ENCODE data around the gene ELMO3. TPM values are rescaled to one million over a fixed set of nuclear protein-coding genes. Genes with fewer than 3 reads are reported as not detected.

ELMO3 gene
- total and polyA plus RNA-seq, 4 donors, result 1.7 to 3.8 (median 3.1) TPM

DNA sequence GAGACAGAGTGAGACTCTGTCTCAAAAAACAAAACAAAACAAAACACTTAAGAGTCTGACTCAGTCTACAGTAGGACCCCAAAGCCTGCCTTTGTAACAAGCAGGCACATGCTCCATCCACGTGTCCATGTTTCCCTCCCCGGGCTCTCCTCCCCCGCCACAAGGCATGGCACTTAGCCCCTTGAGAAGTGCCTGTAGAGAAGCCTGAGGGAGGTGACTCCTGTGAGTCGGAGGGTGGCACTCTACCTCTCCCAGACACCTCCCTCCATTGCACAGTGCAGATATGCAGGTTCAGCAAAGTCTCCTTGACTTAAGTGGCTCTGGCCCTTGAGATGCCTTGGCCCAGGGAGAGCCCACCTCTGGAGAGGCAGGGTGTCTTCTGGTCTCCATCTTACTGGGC lies 41.6 kb downstream of the ELMO3 start:
- Histone ChIP-seq H3K4me1 (ENCODE audit: control insufficient read depth in 4 of 4, insufficient read depth in 4 of 4, low read length in 3 of 4) (peaks cover 0 to 19% (median 14%) of the 10 kb centered on the region in 4 donors), H3K27ac (ENCODE audit: low read depth in 1 of 2, low read length in 2 of 2) (peak overlapping the region in 1 of 2 donors; percentile 25), H3K4me3 (ENCODE audit: low read depth in 1 of 3, low read length in 3 of 3) (no peak overlapping the region), H3K27me3 (ENCODE audit: control insufficient read depth in 4 of 4, insufficient read depth in 4 of 4, low read length in 3 of 4) (no peaks in the 10 kb centered on the region), H3K9me3 (ENCODE audit: control insufficient read depth in 4 of 4, low read length in 3 of 4) (no peaks in the 10 kb centered on the region), H3K36me3 (ENCODE audit: control insufficient read depth in 4 of 4, insufficient read depth in 3 of 4, low read depth in 1 of 4, low read length in 3 of 4) (peaks cover 0 to 16% (median 2%) of the 10 kb centered on the region in 4 donors), H3K9ac (ENCODE audit: low read depth in 1 of 2, low read length in 2 of 2) (no peak overlapping the region)
- TF ChIP-seq RXRA (IDR thresholded peaks at IDR 0.05) (no peak), RAD21 (IDR thresholded peaks at IDR 0.05) (no peak), EGR1 (IDR thresholded peaks at IDR 0.05; ENCODE audit: low read depth in 2 of 2) (no peak), FOXA2 (IDR thresholded peaks at IDR 0.05) (no peak), REST (IDR thresholded peaks at IDR 0.05) (no peak), MAX (IDR thresholded peaks at IDR 0.05) (no peak), GABPA (IDR thresholded peaks at IDR 0.05 in 1 of 2, conservative IDR thresholded peaks at IDR 0.05 in 1 of 2) (no peak), NR2F2 (IDR thresholded peaks at IDR 0.05) (no peak), FOXA1 (IDR thresholded peaks at IDR 0.05) (no peak), HNF4G (IDR thresholded peaks at IDR 0.05) (no peak), HNF4A (conservative IDR thresholded peaks at IDR 0.05) (no peak), TAF1 (conservative IDR thresholded peaks at IDR 0.05) (no peak), YY1 (IDR thresholded peaks at IDR 0.05) (no peak), JUND (IDR thresholded peaks at IDR 0.05) (no peak), SP1 (IDR thresholded peaks at IDR 0.05) (no peak)
- TF ChIP-seq, protein P1, sequence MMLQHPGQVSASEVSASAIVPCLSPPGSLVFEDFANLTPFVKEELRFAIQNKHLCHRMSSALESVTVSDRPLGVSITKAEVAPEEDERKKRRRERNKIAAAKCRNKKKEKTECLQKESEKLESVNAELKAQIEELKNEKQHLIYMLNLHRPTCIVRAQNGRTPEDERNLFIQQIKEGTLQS (IDR thresholded peaks at IDR 0.05), result no peak
- TF ChIP-seq, protein P2, sequence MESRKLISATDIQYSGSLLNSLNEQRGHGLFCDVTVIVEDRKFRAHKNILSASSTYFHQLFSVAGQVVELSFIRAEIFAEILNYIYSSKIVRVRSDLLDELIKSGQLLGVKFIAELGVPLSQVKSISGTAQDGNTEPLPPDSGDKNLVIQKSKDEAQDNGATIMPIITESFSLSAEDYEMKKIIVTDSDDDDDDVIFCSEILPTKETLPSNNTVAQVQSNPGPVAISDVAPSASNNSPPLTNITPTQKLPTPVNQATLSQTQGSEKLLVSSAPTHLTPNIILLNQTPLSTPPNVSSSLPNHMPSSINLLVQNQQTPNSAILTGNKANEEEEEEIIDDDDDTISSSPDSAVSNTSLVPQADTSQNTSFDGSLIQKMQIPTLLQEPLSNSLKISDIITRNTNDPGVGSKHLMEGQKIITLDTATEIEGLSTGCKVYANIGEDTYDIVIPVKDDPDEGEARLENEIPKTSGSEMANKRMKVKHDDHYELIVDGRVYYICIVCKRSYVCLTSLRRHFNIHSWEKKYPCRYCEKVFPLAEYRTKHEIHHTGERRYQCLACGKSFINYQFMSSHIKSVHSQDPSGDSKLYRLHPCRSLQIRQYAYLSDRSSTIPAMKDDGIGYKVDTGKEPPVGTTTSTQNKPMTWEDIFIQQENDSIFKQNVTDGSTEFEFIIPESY (IDR thresholded peaks at IDR 0.05), result no peak
- TF ChIP-seq, protein P3, sequence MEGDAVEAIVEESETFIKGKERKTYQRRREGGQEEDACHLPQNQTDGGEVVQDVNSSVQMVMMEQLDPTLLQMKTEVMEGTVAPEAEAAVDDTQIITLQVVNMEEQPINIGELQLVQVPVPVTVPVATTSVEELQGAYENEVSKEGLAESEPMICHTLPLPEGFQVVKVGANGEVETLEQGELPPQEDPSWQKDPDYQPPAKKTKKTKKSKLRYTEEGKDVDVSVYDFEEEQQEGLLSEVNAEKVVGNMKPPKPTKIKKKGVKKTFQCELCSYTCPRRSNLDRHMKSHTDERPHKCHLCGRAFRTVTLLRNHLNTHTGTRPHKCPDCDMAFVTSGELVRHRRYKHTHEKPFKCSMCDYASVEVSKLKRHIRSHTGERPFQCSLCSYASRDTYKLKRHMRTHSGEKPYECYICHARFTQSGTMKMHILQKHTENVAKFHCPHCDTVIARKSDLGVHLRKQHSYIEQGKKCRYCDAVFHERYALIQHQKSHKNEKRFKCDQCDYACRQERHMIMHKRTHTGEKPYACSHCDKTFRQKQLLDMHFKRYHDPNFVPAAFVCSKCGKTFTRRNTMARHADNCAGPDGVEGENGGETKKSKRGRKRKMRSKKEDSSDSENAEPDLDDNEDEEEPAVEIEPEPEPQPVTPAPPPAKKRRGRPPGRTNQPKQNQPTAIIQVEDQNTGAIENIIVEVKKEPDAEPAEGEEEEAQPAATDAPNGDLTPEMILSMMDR (IDR thresholded peaks at IDR 0.05; ENCODE audit: low read depth, low read length, missing input control), result no peak
- 81% methylated on average over 4 of the region's 4 CpGs for WGBS
- DNase-seq (ENCODE audit: low spot score), result no peak
